Hepatocyte (in vitro differentiated cells): ENCODE measurements around the gene NUDT14. TPM values are rescaled to one million over a fixed set of nuclear protein-coding genes. Genes with fewer than 3 reads are reported as not detected.

Experiments
- DNase-seq: peaks from one replicate; pipeline ENCODE4 v3.0.0-alpha.2; 2016; ENCODE audit warnings: low spot score
- H2AFZ ChIP-seq: fragments of 200-600 bp; sonication (generic); 2 replicates; pipeline ENCODE4 v1.6.0; 2016; ENCODE audit warnings: antibody characterized with exemption, mild to moderate bottlenecking
- H3K27ac ChIP-seq: fragments of 200-600 bp; sonication (generic); 2 replicates; pipeline ENCODE4 v1.5.1; 2016; ENCODE audit warnings: mild to moderate bottlenecking
- H3K27me3 ChIP-seq: fragments of 200-600 bp; sonication (generic); 2 replicates; pipeline ENCODE4 v1.6.1; 2016
- H3K36me3 ChIP-seq: fragments of 200-600 bp; sonication (generic); replicated peaks from 2 replicates; pipeline ENCODE4 v1.5.1; 2016; ENCODE audit warnings: low read depth; ENCODE audit not compliant: insufficient read depth
- H3K4me1 ChIP-seq: fragments of 200-600 bp; sonication (generic); 2 replicates; pipeline ENCODE4 v1.5.1; 2016; ENCODE audit warnings: mild to moderate bottlenecking, moderate library complexity; ENCODE audit not compliant: insufficient read depth
- H3K4me2 ChIP-seq: fragments of 200-600 bp; sonication (generic); 2 replicates; pipeline ENCODE4 v1.6.0; 2016
- H3K4me3 ChIP-seq: fragments of 200-600 bp; sonication (generic); 2 replicates; pipeline ENCODE4 v1.5.1; 2016; ENCODE audit warnings: mild to moderate bottlenecking
- H3K79me2 ChIP-seq: fragments of 200-600 bp; sonication (generic); 2 replicates; pipeline ENCODE4 v1.6.0; 2017; ENCODE audit warnings: mild to moderate bottlenecking
- H3K9me2 ChIP-seq: fragments of 200-600 bp; sonication (generic); replicated peaks from 2 replicates; pipeline ENCODE4 v1.6.0; 2017; ENCODE audit warnings: mild to moderate bottlenecking; ENCODE audit not compliant: insufficient read depth
- H3K9me3 ChIP-seq: fragments of 200-600 bp; sonication (generic); 2 replicates; pipeline ENCODE4 v1.5.1; 2016; ENCODE audit warnings: low read depth, mild to moderate bottlenecking
- H4K20me1 ChIP-seq: fragments of 200-600 bp; sonication (generic); 2 replicates; pipeline ENCODE4 v1.6.0; 2016; ENCODE audit warnings: mild to moderate bottlenecking; ENCODE audit not compliant: insufficient read depth, poor library complexity, severe bottlenecking
- CTCF ChIP-seq: fragments of 200-600 bp; sonication (generic); IDR thresholded peaks from 2 replicates; pipeline ENCODE4 v1.5.1; 2016; ENCODE audit warnings: antibody characterized with exemption, mild to moderate bottlenecking; ENCODE audit not compliant: poor library complexity
- EZH2 ChIP-seq: fragments of 200-600 bp; sonication (generic); IDR thresholded peaks from 2 replicates; pipeline ENCODE4 v1.6.1; 2016; ENCODE audit warnings: antibody characterized with exemption, mild to moderate bottlenecking, borderline replicate concordance
- EZH2phosphoT487 ChIP-seq: fragments of 200-600 bp; sonication (generic); IDR thresholded peaks from one replicate; pipeline ENCODE4 v1.6.1; 2018; ENCODE audit warnings: antibody characterized with exemption, mild to moderate bottlenecking, low read depth, moderate library complexity; ENCODE audit not compliant: unreplicated experiment, severe bottlenecking
- WGBS: methylation state at CpG from one replicate; pipeline ENCODE4 v1.1.6; 2016; ENCODE audit warnings: low lambda C conversion rate; ENCODE audit errors: missing lambda C conversion rate; 5-methylcytosine and 5-hydroxymethylcytosine counted together
- polyA plus RNA-seq: library from polyadenylated mRNA; unstranded; fragments of >200 nt; fragmentation: Nextera tagmentation; extraction: Ambion mirVana; gene quantifications from 2 replicates; pipeline ENCODE4 v1.2.1, GENCODE V29; 2016
- total RNA-seq: library from RNA; depleted of rRNA; stranded (reverse); fragments of >200 nt; gene quantifications from 2 replicates; pipeline ENCODE4 v1.2.3, GENCODE V29; 2014

The NUDT14 gene
- 47.4 and 47.7 TPM in 2 replicates for total RNA-seq
- polyA plus RNA-seq, result 98.1 and 106 TPM in 2 replicates

- 3% methylated on average over 12 of the region's 106 CpGs for WGBS
- H3K9me3 ChIP-seq, result no peaks in the 10 kb centered on the region
- H4K20me1 ChIP-seq, result peaks cover 5% of the 10 kb centered on the region
- H3K79me2 ChIP-seq, result peaks cover 11% of the 10 kb centered on the region
- H3K4me3 ChIP-seq, result peak within 1 kb of the TSS; percentile 93
- no peak within 1 kb of the TSS for H3K27ac ChIP-seq
- peaks cover 8% of the 10 kb centered on the region for H3K4me1 ChIP-seq
- DNase-seq, result peak; percentile 89
- H3K9me2 ChIP-seq, result no peaks in the 10 kb centered on the region
- peak within 1 kb of the TSS; percentile 66 for H2AFZ ChIP-seq
- H3K27me3 ChIP-seq, result no peaks in the 10 kb centered on the region
- peak within 1 kb of the TSS; percentile 99 for H3K4me2 ChIP-seq
- H3K36me3 ChIP-seq, result no peaks in the 10 kb centered on the region
- TF ChIP-seq EZH2 (no peak), CTCF (no peak), EZH2phosphoT487 (no peak)
Measured at GRCh38 chr14:105180592-105181548, at the start of gene NUDT14. TSS of gene NUDT14 (minus strand) at chr14:105181312. CDS start at chr14:105181209, 103 bp downstream.

GRCh38 chr14:105229099-105229655 lies 48.1 kb upstream of the NUDT14 start:
- H3K4me3 ChIP-seq, result no peak overlapping the region
- H3K36me3 ChIP-seq, result no peaks in the 10 kb centered on the region
- TF ChIP-seq CTCF (no peak), EZH2phosphoT487 (no peak), EZH2 (no peak)
- no peaks in the 10 kb centered on the region for H4K20me1 ChIP-seq
- DNase-seq, result no peak
- H3K27ac ChIP-seq, result no peak overlapping the region
- H2AFZ ChIP-seq, result no peak overlapping the region
- WGBS, result 97% methylated on average over 16 of the region's 18 CpGs
- H3K27me3 ChIP-seq, result no peaks in the 10 kb centered on the region
- no peak overlapping the region for H3K4me2 ChIP-seq
- peaks cover 3% of the 10 kb centered on the region for H3K79me2 ChIP-seq
- no peaks in the 10 kb centered on the region for H3K4me1 ChIP-seq
- H3K9me2 ChIP-seq, result no peaks in the 10 kb centered on the region
- H3K9me3 ChIP-seq, result no peaks in the 10 kb centered on the region

DNA sequence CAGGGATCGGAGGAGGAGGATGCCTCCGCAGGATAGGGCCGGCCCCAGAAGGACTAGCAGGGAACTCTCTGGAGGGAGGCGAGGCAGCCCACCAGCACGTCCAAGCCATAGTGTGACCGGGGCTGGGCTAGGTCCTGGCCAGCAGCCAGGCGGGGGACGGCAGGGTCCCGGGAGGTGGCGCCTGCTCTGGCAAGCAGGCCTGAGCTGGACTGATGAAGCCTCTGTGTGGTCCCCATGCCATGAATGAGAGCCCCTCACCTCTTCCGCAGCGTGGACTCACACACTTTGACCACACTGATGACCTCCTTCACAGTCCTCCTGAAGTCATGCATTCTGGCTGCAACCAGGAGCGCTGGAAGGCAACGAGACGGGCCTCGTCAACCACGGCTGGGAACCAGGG lies 47.5 kb upstream of the NUDT14 start:
- Histone ChIP-seq H3K4me2 (no peak overlapping the region), H3K79me2 (peaks cover 3% of the 10 kb centered on the region), H3K36me3 (no peaks in the 10 kb centered on the region), H3K9me2 (no peaks in the 10 kb centered on the region), H4K20me1 (no peaks in the 10 kb centered on the region), H3K27ac (no peak overlapping the region), H3K4me1 (no peaks in the 10 kb centered on the region), H3K27me3 (no peaks in the 10 kb centered on the region), H2AFZ (no peak overlapping the region), H3K4me3 (no peak overlapping the region), H3K9me3 (no peaks in the 10 kb centered on the region)
- TF ChIP-seq EZH2 (no peak), CTCF (no peak), EZH2phosphoT487 (no peak)
- WGBS, result 92% methylated on average over 17 of the region's 17 CpGs
- no peak for DNase-seq
